Cardiac muscle cell (in vitro differentiated cells and primary cell): ENCODE measurements around the gene MYL7. TPM values are rescaled to one million over a fixed set of nuclear protein-coding genes. Genes with fewer than 3 reads are reported as not detected.

ENCODE experiments used
- DNase-seq, 2 donors: peaks; one replicate each; pipeline versions ENCODE4 v3.0.0 to v3.0.0-alpha.2; 2010 to 2017; ENCODE audit warnings: low read depth in 1 of 2, low spot score in 1 of 2
- H3K27ac ChIP-seq: fragments of 200-600 bp; sonication (generic); 2 replicates; pipeline ENCODE4 v1.5.1; 2016
- H3K27me3 ChIP-seq: fragments of 200-600 bp; sonication (generic); 2 replicates; pipeline ENCODE4 v1.6.0; 2016; ENCODE audit warnings: control low read depth
- H3K36me3 ChIP-seq: fragments of 200-600 bp; sonication (generic); 2 replicates; pipeline ENCODE4 v1.5.1; 2016; ENCODE audit warnings: control low read depth
- H3K4me1 ChIP-seq: fragments of 200-600 bp; sonication (generic); 2 replicates; pipeline ENCODE4 v1.8.1; 2017; ENCODE audit warnings: low read depth, mild to moderate bottlenecking, mixed run types
- H3K4me3 ChIP-seq: fragments of 200-600 bp; sonication (generic); 2 replicates; pipeline ENCODE4 v1.5.1; 2016; ENCODE audit warnings: mild to moderate bottlenecking
- H3K9me3 ChIP-seq: fragments of 200-600 bp; sonication (generic); 2 replicates; pipeline ENCODE4 v1.5.1; 2017; ENCODE audit warnings: low read depth, mild to moderate bottlenecking, control low read depth
- CTCF ChIP-seq: IDR thresholded peaks from 2 replicates; pipeline ENCODE4 v1.5.1; 2012; ENCODE audit warnings: low read depth, mild to moderate bottlenecking, low read length
- polyA plus RNA-seq: library from polyadenylated mRNA; unstranded; fragments of >200 nt; fragmentation: Nextera tagmentation; extraction: Ambion mirVana; gene quantifications from 2 replicates; pipeline ENCODE4 v1.2.1, GENCODE V29; 2016
- total RNA-seq: library from RNA; depleted of rRNA; stranded (reverse); fragments of >200 nt; gene quantifications from 2 replicates; pipeline ENCODE4 v1.2.3, GENCODE V29; 2016

The MYL7 gene
- total RNA-seq (9,288 and 26,089 TPM in 2 replicates), polyA plus RNA-seq (8,361 and 20,231 TPM in 2 replicates)

GRCh38 chr7:44141221-44141850 lies at the start of gene MYL7:
Gene MYL7 (minus strand): TSS chr7:44141332. CDS start chr7:44141305, 27 bp downstream.
- no peaks in the 10 kb centered on the region for H3K27me3 ChIP-seq
- no peaks in the 10 kb centered on the region for H3K9me3 ChIP-seq
- TF ChIP-seq CTCF = no peak
- H3K4me3 ChIP-seq = peak within 1 kb of the TSS; percentile 40
- H3K4me1 ChIP-seq = peaks cover 45% of the 10 kb centered on the region
- peak in 1 of 2 donors; percentile 83 for DNase-seq
- H3K27ac ChIP-seq = peak within 1 kb of the TSS; percentile 100
- peaks cover 12% of the 10 kb centered on the region for H3K36me3 ChIP-seq

GRCh38 chr7:44189993-44190872 lies 49.1 kb upstream of the MYL7 start:
- H3K27ac ChIP-seq = no peak overlapping the region
- no peak for DNase-seq
- no peaks in the 10 kb centered on the region for H3K4me1 ChIP-seq
- no peak for TF ChIP-seq CTCF
- no peaks in the 10 kb centered on the region for H3K27me3 ChIP-seq
- H3K4me3 ChIP-seq = no peak overlapping the region
- no peaks in the 10 kb centered on the region for H3K36me3 ChIP-seq
- no peaks in the 10 kb centered on the region for H3K9me3 ChIP-seq

GRCh38 chr7:44189286-44189992 lies 48.3 kb upstream of the MYL7 start, which contains the start of gene GCK:
Gene GCK (minus strand): TSS chr7:44189439. CDS start chr7:44188953, 486 bp downstream.
- peak in 1 of 2 donors; percentile 13 for DNase-seq
- Histone ChIP-seq H3K4me3 (no peak within 1 kb of the TSS), H3K27me3 (no peaks in the 10 kb centered on the region), H3K9me3 (no peaks in the 10 kb centered on the region), H3K4me1 (peaks cover under 1% of the 10 kb centered on the region), H3K27ac (peak within 1 kb of the TSS; percentile 19), H3K36me3 (no peaks in the 10 kb centered on the region)
- no peak for TF ChIP-seq CTCF

GRCh38 chr7:44188480-44189225 lies 47.5 kb upstream of the MYL7 start:
- no peak for TF ChIP-seq CTCF
- H3K27ac ChIP-seq = peak overlapping the region; percentile 19
- H3K4me1 ChIP-seq = peaks cover 5% of the 10 kb centered on the region
- H3K9me3 ChIP-seq = no peaks in the 10 kb centered on the region
- H3K4me3 ChIP-seq = no peak overlapping the region
- no peak for DNase-seq
- no peaks in the 10 kb centered on the region for H3K27me3 ChIP-seq
- H3K36me3 ChIP-seq = no peaks in the 10 kb centered on the region
